ENCODE data around the gene CCDC186. TPM values are rescaled to one million over a fixed set of nuclear protein-coding genes. Genes with fewer than 3 reads are reported as not detected.

CCDC186 gene
- total and polyA plus RNA-seq, 2 of the 13 experiments (the other 11 are each of a cell fraction or from before 2014, with no cell fraction given): 4.2 to 11.8 TPM

DNA sequence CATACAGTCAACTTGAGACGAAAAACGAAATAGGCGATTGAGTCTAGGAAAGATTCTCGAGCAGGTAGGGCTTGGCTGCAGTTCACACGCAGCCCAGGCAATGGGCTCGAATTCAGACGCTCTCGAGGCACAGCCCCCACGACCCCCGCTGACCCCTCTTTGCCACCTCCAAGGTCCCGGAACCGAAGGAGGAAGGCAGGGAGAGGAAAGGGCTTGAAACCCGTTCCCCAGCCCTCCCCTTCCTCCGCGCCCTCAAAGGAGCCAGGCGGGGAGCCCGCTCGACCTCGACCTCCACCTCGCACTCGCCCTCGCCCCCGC lies 441 bp downstream of the CCDC186 start (continued):
- TF ChIP-seq PHB2 (IDR thresholded peaks at IDR 0.05; ENCODE audit: partially characterized antibody) (no peak), AHR (CRISPR knock-in tag; IDR thresholded peaks at IDR 0.05) (no peak), ZNF264 (CRISPR knock-in tag; IDR thresholded peaks at IDR 0.05) (no peak), BRCA1 (CRISPR knock-in tag; IDR thresholded peaks at IDR 0.05) (no peak), KDM1A (CRISPR knock-in tag; IDR thresholded peaks at IDR 0.05) (no peak), TMF1 (CRISPR knock-in tag; IDR thresholded peaks at IDR 0.05; ENCODE audit: low read depth) (0 out of 2 replicates have a peak, but pooled peaks have one; percentile 45)
- TF ChIP-seq, protein P1, sequence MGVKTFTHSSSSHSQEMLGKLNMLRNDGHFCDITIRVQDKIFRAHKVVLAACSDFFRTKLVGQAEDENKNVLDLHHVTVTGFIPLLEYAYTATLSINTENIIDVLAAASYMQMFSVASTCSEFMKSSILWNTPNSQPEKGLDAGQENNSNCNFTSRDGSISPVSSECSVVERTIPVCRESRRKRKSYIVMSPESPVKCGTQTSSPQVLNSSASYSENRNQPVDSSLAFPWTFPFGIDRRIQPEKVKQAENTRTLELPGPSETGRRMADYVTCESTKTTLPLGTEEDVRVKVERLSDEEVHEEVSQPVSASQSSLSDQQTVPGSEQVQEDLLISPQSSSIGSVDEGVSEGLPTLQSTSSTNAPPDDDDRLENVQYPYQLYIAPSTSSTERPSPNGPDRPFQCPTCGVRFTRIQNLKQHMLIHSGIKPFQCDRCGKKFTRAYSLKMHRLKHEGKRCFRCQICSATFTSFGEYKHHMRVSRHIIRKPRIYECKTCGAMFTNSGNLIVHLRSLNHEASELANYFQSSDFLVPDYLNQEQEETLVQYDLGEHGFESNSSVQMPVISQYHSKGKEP (CRISPR knock-in tag; IDR thresholded peaks at IDR 0.05): no peak
- TF ChIP-seq, protein P2, sequence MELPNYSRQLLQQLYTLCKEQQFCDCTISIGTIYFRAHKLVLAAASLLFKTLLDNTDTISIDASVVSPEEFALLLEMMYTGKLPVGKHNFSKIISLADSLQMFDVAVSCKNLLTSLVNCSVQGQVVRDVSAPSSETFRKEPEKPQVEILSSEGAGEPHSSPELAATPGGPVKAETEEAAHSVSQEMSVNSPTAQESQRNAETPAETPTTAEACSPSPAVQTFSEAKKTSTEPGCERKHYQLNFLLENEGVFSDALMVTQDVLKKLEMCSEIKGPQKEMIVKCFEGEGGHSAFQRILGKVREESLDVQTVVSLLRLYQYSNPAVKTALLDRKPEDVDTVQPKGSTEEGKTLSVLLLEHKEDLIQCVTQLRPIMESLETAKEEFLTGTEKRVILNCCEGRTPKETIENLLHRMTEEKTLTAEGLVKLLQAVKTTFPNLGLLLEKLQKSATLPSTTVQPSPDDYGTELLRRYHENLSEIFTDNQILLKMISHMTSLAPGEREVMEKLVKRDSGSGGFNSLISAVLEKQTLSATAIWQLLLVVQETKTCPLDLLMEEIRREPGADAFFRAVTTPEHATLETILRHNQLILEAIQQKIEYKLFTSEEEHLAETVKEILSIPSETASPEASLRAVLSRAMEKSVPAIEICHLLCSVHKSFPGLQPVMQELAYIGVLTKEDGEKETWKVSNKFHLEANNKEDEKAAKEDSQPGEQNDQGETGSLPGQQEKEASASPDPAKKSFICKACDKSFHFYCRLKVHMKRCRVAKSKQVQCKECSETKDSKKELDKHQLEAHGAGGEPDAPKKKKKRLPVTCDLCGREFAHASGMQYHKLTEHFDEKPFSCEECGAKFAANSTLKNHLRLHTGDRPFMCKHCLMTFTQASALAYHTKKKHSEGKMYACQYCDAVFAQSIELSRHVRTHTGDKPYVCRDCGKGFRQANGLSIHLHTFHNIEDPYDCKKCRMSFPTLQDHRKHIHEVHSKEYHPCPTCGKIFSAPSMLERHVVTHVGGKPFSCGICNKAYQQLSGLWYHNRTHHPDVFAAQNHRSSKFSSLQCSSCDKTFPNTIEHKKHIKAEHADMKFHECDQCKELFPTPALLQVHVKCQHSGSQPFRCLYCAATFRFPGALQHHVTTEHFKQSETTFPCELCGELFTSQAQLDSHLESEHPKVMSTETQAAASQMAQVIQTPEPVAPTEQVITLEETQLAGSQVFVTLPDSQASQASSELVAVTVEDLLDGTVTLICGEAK (IDR thresholded peaks at IDR 0.05): no peak
- TF ChIP-seq, protein P2 (CRISPR knock-in tag; IDR thresholded peaks at IDR 0.05): no peak
- TF ChIP-seq, protein P3, sequence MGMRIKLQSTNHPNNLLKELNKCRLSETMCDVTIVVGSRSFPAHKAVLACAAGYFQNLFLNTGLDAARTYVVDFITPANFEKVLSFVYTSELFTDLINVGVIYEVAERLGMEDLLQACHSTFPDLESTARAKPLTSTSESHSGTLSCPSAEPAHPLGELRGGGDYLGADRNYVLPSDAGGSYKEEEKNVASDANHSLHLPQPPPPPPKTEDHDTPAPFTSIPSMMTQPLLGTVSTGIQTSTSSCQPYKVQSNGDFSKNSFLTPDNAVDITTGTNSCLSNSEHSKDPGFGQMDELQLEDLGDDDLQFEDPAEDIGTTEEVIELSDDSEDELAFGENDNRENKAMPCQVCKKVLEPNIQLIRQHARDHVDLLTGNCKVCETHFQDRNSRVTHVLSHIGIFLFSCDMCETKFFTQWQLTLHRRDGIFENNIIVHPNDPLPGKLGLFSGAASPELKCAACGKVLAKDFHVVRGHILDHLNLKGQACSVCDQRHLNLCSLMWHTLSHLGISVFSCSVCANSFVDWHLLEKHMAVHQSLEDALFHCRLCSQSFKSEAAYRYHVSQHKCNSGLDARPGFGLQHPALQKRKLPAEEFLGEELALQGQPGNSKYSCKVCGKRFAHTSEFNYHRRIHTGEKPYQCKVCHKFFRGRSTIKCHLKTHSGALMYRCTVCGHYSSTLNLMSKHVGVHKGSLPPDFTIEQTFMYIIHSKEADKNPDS (CRISPR knock-in tag; IDR thresholded peaks at IDR 0.05): no peak
- TF ChIP-seq, protein P4, sequence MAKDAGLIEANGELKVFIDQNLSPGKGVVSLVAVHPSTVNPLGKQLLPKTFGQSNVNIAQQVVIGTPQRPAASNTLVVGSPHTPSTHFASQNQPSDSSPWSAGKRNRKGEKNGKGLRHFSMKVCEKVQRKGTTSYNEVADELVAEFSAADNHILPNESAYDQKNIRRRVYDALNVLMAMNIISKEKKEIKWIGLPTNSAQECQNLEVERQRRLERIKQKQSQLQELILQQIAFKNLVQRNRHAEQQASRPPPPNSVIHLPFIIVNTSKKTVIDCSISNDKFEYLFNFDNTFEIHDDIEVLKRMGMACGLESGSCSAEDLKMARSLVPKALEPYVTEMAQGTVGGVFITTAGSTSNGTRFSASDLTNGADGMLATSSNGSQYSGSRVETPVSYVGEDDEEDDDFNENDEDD (CRISPR knock-in tag; IDR thresholded peaks at IDR 0.05; ENCODE audit: borderline replicate concordance): no peak
- TF ChIP-seq, protein P5, sequence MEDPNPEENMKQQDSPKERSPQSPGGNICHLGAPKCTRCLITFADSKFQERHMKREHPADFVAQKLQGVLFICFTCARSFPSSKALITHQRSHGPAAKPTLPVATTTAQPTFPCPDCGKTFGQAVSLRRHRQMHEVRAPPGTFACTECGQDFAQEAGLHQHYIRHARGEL (CRISPR knock-in tag; IDR thresholded peaks at IDR 0.05): no peak

All from HepG2 (cell line).